Activated T-cell treated with anti-CD3 and anti-CD28 coated beads, Interleukin-2, amount 50 U/mL, for 4 hours (primary cell): ENCODE data around the gene PHEX. TPM values are rescaled to one million over a fixed set of nuclear protein-coding genes. Genes with fewer than 3 reads are reported as not detected.
A peak's percentile ranks its signal among the peaks of the same experiment; 100 is the strongest.

Experiments used
- ATAC-seq, 2 donors: fragments of 200-7000 bp; cut with Tn5 transposase; one replicate each; pipeline ENCODE4 v1.10.0; 2021
- DNase-seq: peaks from one replicate; pipeline ENCODE4 v3.0.0-alpha.2; 2020
- H3K27me3 Mint-ChIP-seq: one replicate; pipeline ENCODE4 v1.8.0; 2021; ENCODE audit warnings: low read depth, mixed read lengths
- H3K36me3 Mint-ChIP-seq: one replicate; pipeline ENCODE4 v1.8.0; 2022; ENCODE audit warnings: mixed read lengths; ENCODE audit not compliant: insufficient read depth
- H3K4me1 Mint-ChIP-seq: one replicate; pipeline ENCODE4 v1.8.0; 2021; ENCODE audit warnings: low read depth, mixed read lengths
- H3K4me3 Mint-ChIP-seq: one replicate; pipeline ENCODE4 v1.8.0; 2021; ENCODE audit warnings: mild to moderate bottlenecking, moderate library complexity, mixed read lengths
- H3K9me3 Mint-ChIP-seq: one replicate; pipeline ENCODE4 v1.8.0; 2021; ENCODE audit warnings: mixed read lengths
- total RNA-seq, 3 donors: library from RNA; stranded (reverse); gene quantifications; one replicate each; pipeline ENCODE4 v1.2.1, GENCODE V29; 2021

PHEX gene
- total RNA-seq, 3 donors from 2014 or later, result 3.0 to 8.0 (median 4.7) TPM

- Mint-ChIP-seq H3K4me1 (peaks cover 11% of the 10 kb centered on the region), H3K36me3 (no peaks in the 10 kb centered on the region), H3K27me3 (peaks cover 2% of the 10 kb centered on the region), H3K9me3 (no peaks in the 10 kb centered on the region), H3K4me3 (no peak overlapping the region)
- ATAC-seq (no peak), DNase-seq (no peak)
Measured at GRCh38 chrX:22134681-22135080, 102.6 kb downstream of the PHEX start.

DNA sequence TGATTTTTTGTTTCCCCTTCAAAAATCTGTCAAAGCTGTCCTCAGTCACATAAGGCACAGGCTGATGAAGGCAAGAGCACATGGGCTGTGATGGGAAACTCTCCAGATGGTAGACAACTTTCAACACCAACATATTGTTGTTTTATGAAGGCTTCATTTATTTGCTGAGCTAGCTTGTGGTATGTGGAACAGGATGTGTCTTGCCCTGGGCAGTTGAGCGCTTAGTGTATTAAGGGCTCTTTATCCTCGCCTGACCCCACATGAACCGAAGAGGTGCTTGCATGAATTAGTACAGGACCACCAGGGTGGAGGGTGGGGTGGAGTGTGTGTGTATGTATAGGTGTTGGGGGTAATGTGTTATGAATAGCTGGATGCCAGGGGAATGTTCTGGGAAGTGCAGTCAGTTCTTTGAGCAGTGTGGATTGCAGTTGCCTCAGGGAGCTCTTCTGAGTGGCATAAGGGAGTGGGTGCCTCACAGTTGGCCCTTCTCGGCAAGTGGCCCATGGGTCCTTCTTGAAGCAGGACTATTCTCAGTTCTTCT is 103.1 kb downstream of the PHEX start:
- Mint-ChIP-seq H3K36me3 (no peaks in the 10 kb centered on the region), H3K9me3 (no peaks in the 10 kb centered on the region), H3K27me3 (peaks cover 2% of the 10 kb centered on the region), H3K4me1 (peaks cover 11% of the 10 kb centered on the region), H3K4me3 (no peak overlapping the region)
- DNase-seq (no peak), ATAC-seq (no peak)

DNA sequence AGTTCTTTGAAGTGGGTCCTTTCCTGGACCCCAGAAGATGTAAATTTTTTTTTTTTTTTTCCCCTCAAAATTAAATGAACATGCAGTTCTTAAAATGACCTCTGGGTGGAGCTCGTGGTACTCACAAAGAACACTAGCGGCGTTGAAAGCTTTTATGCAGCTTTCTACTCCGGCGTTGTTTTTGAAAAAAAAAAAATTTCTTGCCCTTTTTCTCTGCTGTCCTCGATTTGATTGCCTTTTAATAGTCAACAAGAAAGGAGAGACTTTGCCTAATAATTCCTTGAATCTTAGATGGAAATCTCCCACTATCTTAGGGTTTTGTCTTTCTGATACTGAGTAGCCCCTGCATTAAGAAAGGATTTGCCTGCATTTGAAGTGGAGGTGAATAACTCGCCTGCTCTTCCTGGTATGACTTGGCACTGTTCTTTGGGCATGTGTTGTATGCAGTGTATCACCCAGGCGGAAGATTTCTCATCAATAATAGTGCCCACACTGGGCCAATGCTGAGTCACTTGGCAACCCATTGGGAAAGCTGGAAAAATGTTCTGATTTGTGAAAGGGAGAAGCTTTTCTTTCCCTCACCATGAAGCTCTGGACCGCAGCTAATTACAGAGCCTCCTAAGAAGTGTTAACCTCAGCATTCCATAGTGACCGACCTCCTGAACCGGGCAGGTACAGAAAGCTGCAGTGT is 104.0 kb downstream of the PHEX start:
- Mint-ChIP-seq H3K4me1 (peaks cover 11% of the 10 kb centered on the region), H3K27me3 (no peaks in the 10 kb centered on the region), H3K4me3 (peak overlapping the region; percentile 26), H3K36me3 (no peaks in the 10 kb centered on the region), H3K9me3 (no peaks in the 10 kb centered on the region)
- no peak for DNase-seq
- peak; percentile 48 for ATAC-seq

DNA sequence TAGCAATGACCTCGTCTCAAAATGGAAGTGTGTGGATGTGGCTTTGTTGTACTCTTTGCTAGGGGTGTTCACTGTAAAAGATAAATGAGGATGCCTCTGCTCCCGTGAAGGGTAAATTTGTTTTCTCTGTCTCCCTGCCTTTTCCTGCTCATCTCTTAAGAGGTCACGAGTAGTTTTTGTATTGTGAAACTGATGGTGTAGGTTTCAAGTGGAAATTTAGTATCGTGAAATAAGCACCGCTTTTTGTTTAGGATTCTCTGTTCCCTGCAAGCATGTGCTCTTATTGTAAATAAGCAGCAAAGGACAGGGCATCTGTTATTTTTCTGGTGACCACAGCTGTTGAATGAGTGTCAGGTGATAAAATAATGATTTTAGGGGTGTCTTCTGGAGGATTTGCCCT is 104.6 kb downstream of the PHEX start:
- H3K4me3 Mint-ChIP-seq, result no peak overlapping the region
- ATAC-seq (no peak), DNase-seq (no peak)
- no peaks in the 10 kb centered on the region for H3K27me3 Mint-ChIP-seq
- peaks cover 11% of the 10 kb centered on the region for H3K4me1 Mint-ChIP-seq
- no peaks in the 10 kb centered on the region for H3K36me3 Mint-ChIP-seq
- no peaks in the 10 kb centered on the region for H3K9me3 Mint-ChIP-seq

DNA sequence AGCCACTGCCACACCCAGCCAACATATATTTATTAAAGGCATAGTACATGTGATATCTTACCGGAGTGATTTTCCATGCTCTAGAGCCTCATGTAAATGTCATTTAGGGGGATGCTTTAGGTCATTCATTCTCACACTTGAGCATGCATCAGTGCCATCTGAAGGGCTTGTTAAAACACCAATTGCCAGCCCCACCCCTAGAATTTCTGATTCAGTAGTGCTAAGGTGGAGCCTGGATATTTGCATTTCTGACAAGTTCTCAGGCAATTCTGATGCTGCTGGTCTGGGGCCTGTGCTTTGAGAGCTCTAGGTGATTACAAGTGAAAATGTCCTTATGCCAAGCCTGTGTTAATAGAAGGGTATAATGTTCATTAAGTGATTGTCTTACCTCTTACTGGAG is 107.7 kb downstream of the PHEX start:
- Mint-ChIP-seq H3K27me3 (no peaks in the 10 kb centered on the region), H3K9me3 (no peaks in the 10 kb centered on the region), H3K4me1 (peaks cover 11% of the 10 kb centered on the region), H3K36me3 (no peaks in the 10 kb centered on the region), H3K4me3 (no peak overlapping the region)
- ATAC-seq, result no peak
- DNase-seq, result no peak

- H3K4me1 Mint-ChIP-seq, result peaks cover 6% of the 10 kb centered on the region
- no peaks in the 10 kb centered on the region for H3K27me3 Mint-ChIP-seq
- no peak overlapping the region for H3K4me3 Mint-ChIP-seq
- no peaks in the 10 kb centered on the region for H3K9me3 Mint-ChIP-seq
- DNase-seq (no peak), ATAC-seq (no peak)
- H3K36me3 Mint-ChIP-seq, result no peaks in the 10 kb centered on the region
Measured at GRCh38 chrX:22141047-22141730, 109.1 kb downstream of the PHEX start.

GRCh38 chrX:22147214-22147613 is 115.1 kb downstream of the PHEX start:
- H3K27me3 Mint-ChIP-seq, result no peaks in the 10 kb centered on the region

DNA sequence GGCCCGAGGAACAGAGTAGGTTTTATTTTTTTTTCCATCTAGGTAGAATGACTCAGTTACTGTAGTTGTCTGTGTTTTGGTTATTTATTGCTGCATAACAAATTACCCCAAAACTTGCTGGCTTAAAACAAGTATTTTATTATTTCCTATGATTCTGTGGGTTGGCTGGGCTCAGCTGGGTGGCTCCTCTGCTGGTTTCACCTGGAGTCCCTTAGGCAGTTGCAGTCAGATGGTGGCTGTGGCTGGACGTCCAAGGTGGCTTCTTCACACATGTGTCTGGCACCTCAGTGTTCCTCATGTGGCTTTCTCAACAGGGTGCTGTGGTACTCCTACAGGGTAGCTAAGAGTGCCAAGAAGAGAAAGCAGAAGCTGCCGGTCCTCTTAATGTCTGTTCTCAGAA is 115.8 kb downstream of the PHEX start:
- Mint-ChIP-seq H3K4me1 (no peaks in the 10 kb centered on the region), H3K27me3 (no peaks in the 10 kb centered on the region), H3K4me3 (no peak overlapping the region), H3K9me3 (no peaks in the 10 kb centered on the region), H3K36me3 (no peaks in the 10 kb centered on the region)
- no peak for DNase-seq
- no peak for ATAC-seq

More at GRCh38 chrX:22147214-22147613, 115.1 kb downstream of the PHEX start:
- Mint-ChIP-seq H3K4me1 (no peaks in the 10 kb centered on the region), H3K9me3 (no peaks in the 10 kb centered on the region), H3K4me3 (no peak overlapping the region), H3K36me3 (no peaks in the 10 kb centered on the region)
- DNase-seq (no peak), ATAC-seq (no peak)

DNA sequence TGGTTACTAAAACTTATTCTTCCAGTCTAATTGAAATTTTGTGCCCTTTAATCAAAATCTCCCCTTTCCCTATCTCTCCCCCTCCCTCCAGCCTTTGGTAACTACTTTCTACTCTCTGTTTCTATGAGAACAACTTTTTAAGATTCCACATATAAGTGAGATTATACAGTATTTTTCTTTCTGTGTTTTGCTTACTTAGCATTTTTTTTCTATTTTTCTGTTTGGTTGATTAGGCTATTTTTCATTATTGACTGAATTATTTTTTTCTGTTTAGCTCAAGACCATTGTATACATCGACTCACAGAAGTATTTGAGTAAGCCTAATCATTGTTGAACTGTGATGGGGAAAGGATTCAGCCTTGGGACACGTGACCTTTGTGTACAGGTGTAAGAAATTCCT is 116.4 kb downstream of the PHEX start:
- no peak overlapping the region for H3K4me3 Mint-ChIP-seq

DNA sequence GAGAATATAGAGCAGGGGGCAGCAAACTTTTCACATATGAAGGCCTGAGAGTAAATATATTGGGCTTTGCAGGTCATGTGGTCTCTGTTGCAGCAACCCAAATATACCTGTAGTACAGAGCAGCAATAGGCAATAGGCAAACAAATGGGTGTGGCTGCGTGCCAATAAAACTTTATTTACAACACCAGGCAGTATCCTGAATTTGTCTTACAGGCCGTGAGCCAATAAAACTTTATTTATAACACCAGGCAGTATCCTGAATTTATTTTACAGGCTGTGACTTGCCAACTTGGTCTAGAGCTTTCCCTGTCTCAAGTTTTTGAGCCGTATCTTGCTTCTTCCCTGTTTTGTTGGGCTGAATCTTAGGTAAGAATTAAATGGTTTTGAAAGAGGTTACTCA is 118.2 kb downstream of the PHEX start:
- Mint-ChIP-seq H3K36me3 (no peaks in the 10 kb centered on the region), H3K4me3 (no peak overlapping the region), H3K27me3 (no peaks in the 10 kb centered on the region), H3K4me1 (no peaks in the 10 kb centered on the region), H3K9me3 (no peaks in the 10 kb centered on the region)
- ATAC-seq (no peak), DNase-seq (no peak)

More for the DNA sequence above, 116.4 kb downstream of the PHEX start:
- ATAC-seq (no peak), DNase-seq (no peak)
- no peaks in the 10 kb centered on the region for H3K4me1 Mint-ChIP-seq
- H3K27me3 Mint-ChIP-seq, result no peaks in the 10 kb centered on the region
- H3K36me3 Mint-ChIP-seq, result no peaks in the 10 kb centered on the region
- no peaks in the 10 kb centered on the region for H3K9me3 Mint-ChIP-seq

GRCh38 chrX:22155126-22155525 is 123.0 kb downstream of the PHEX start:
- ATAC-seq, result no peak
- Mint-ChIP-seq H3K27me3 (no peaks in the 10 kb centered on the region), H3K36me3 (no peaks in the 10 kb centered on the region), H3K4me3 (no peak overlapping the region), H3K4me1 (no peaks in the 10 kb centered on the region), H3K9me3 (no peaks in the 10 kb centered on the region)
- DNase-seq, result no peak

- DNase-seq (no peak), ATAC-seq (no peak)
- no peak overlapping the region for H3K4me3 Mint-ChIP-seq
- no peaks in the 10 kb centered on the region for H3K9me3 Mint-ChIP-seq
- no peaks in the 10 kb centered on the region for H3K4me1 Mint-ChIP-seq
- no peaks in the 10 kb centered on the region for H3K36me3 Mint-ChIP-seq
- no peaks in the 10 kb centered on the region for H3K27me3 Mint-ChIP-seq
Measured at GRCh38 chrX:22159071-22159470, 126.9 kb downstream of the PHEX start.

DNA sequence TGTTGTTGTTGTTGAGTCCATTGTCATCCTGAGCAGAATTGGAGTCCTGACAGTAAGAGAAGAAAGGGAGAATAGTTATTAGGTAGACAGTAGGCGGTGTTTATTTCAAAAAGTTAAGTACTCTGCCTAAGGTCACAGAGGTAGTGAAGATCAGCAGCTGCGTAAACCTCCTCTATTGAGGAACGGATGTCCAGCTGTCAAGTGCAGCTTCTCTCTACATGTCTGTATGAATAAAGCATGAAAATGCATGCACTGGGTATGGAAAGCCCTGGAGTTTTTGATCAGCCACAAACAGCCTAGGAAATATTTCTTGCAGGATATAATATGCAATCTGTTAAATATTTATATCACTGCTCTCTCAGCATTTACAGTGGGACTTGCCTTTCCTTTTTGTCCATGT is 131.2 kb downstream of the PHEX start:
- DNase-seq, result no peak
- Mint-ChIP-seq H3K9me3 (no peaks in the 10 kb centered on the region), H3K4me1 (no peaks in the 10 kb centered on the region), H3K36me3 (no peaks in the 10 kb centered on the region), H3K27me3 (no peaks in the 10 kb centered on the region), H3K4me3 (no peak overlapping the region)
- no peak for ATAC-seq

DNA sequence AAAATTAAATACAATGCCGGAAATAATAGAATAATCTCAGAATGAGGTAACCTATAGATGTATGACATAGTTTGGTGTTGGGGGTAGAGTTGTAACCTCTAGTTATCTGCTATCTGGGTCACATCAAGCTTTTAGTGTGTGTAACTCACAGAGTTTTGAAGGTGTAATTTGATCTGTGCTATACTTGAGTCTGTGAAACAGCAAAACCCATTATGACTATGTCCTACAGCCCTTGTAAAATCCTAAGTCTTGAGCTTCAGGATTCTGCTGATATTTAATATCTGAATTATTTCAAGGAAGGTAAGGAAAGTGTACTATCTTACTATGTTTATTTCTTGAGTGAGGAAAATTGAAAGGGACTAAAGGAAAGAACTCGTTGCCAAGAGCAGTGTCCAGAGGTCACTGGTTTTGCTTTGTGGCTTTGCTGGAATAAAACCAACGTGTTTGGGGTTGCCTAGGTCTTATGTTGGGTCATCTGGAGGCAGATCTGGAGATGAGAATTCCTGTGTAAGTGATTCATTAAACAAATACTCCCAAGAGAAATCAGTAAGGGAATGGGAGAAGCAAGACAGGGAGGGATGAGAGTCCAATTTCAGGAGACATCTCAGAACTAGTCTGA is 132.8 kb downstream of the PHEX start:
- Mint-ChIP-seq H3K27me3 (no peaks in the 10 kb centered on the region), H3K36me3 (no peaks in the 10 kb centered on the region), H3K4me3 (no peak overlapping the region), H3K4me1 (no peaks in the 10 kb centered on the region), H3K9me3 (no peaks in the 10 kb centered on the region)
- DNase-seq (no peak), ATAC-seq (no peak)
